Measurements from ENCODE around the gene PPM1L.

The PPM1L gene

GRCh38 chr3:161051856-161052255 lies 295.8 kb downstream of the PPM1L start:
- FAIRE-seq, result no peak

- no peak for FAIRE-seq
Observed at GRCh38 chr3:161054860-161055604, 299.0 kb downstream of the PPM1L start.

GRCh38 chr3:161064413-161064812 lies 308.4 kb downstream of the PPM1L start:
- no peak for FAIRE-seq

GRCh38 chr3:161066930-161067329 lies 310.9 kb downstream of the PPM1L start:
- FAIRE-seq, result no peak

- no peak for FAIRE-seq
Observed at GRCh38 chr3:161067335-161067734, 311.3 kb downstream of the PPM1L start.

GRCh38 chr3:161069511-161070251 lies 313.6 kb downstream of the PPM1L start:
- FAIRE-seq, result no peak

GRCh38 chr3:161070252-161070930 lies 314.4 kb downstream of the PPM1L start:
- no peak for FAIRE-seq

GRCh38 chr3:161070980-161071663 lies 315.1 kb downstream of the PPM1L start:
- FAIRE-seq, result no peak

GRCh38 chr3:161072211-161072621 lies 316.2 kb downstream of the PPM1L start:
- FAIRE-seq, result no peak

- FAIRE-seq, result no peak
Observed at GRCh38 chr3:161072751-161073150, 316.7 kb downstream of the PPM1L start.

- FAIRE-seq, result no peak
Observed at GRCh38 chr3:161073181-161073580, 317.1 kb downstream of the PPM1L start.

- FAIRE-seq, result no peak
Observed at GRCh38 chr3:161081633-161082032, 325.6 kb downstream of the PPM1L start.

- FAIRE-seq, result no peak
Observed at GRCh38 chr3:161082063-161082462, 326.0 kb downstream of the PPM1L start.

GRCh38 chr3:161083131-161083530 lies 327.1 kb downstream of the PPM1L start:
- no peak for FAIRE-seq

GRCh38 chr3:161084277-161084676 lies 328.2 kb downstream of the PPM1L start:
- no peak for FAIRE-seq

- FAIRE-seq, result no peak
Observed at GRCh38 chr3:161093895-161094294, 337.9 kb downstream of the PPM1L start.

GRCh38 chr3:161096771-161097367 lies 340.8 kb downstream of the PPM1L start:
- FAIRE-seq, result no peak

GRCh38 chr3:161100994-161101393 lies 345.0 kb downstream of the PPM1L start:
- no peak for FAIRE-seq

- FAIRE-seq, result no peak
Observed at GRCh38 chr3:161101609-161102008, 345.6 kb downstream of the PPM1L start.

GRCh38 chr3:161103776-161104385 lies 347.9 kb downstream of the PPM1L start:
- FAIRE-seq, result no peak

- FAIRE-seq, result no peak
Observed at GRCh38 chr3:161104561-161105551, 348.8 kb downstream of the PPM1L start, which contains the start of gene B3GALNT1. TSS of gene B3GALNT1 (minus strand) at chr3:161105349. CDS start at chr3:161086754, 18,595 bp downstream.
